AG10803 (cell line): ENCODE results near the gene RND3.

Experiments
- DNase-seq: peaks from one replicate; pipeline ENCODE4 v3.0.0; 2010; ENCODE audit warnings: low read depth
- H3K4me3 ChIP-seq: 2 replicates; pipeline ENCODE4 v1.5.1; 2011; ENCODE audit warnings: mild to moderate bottlenecking, low read length, control low read depth
- CTCF ChIP-seq: conservative IDR thresholded peaks from 2 replicates; pipeline ENCODE4 v1.5.1; 2011; ENCODE audit warnings: mild to moderate bottlenecking, low read length, control low read depth, inconsistent platforms

The RND3 gene

GRCh38 chr2:150465703-150466569, 21.5 kb downstream of the RND3 start:
- no peak overlapping the region for H3K4me3 ChIP-seq
- peak; percentile 16 for DNase-seq
- TF ChIP-seq CTCF = no peak

GRCh38 chr2:150464986-150465385, 22.5 kb downstream of the RND3 start:
- H3K4me3 ChIP-seq = no peak overlapping the region
- no peak for DNase-seq
- no peak for TF ChIP-seq CTCF

DNA sequence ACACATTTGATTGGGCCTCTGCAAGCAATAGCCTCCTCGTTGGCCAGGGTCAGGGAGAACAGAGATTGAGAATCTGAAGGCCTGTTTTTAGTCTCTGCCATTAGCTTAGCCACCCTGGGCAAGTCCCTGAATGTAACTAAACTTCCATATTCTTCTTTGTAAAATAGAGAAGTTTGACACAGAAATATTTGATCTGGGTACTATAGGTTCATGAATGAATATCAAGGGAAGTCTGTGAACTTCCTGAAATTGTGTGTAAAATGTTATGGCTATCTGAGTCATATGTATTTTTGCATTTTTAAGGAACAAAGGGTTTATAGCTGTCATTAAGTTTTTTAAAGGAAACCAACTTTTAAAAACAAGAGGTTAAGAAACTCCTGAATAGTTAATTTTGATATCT, 23.2 kb downstream of the RND3 start:
- DNase-seq = no peak
- H3K4me3 ChIP-seq = no peak overlapping the region
- no peak for TF ChIP-seq CTCF

- H3K4me3 ChIP-seq = no peak overlapping the region
- peak; percentile 35 for DNase-seq
- no peak for TF ChIP-seq CTCF
Measured at GRCh38 chr2:150462770-150463169, 24.7 kb downstream of the RND3 start.

GRCh38 chr2:150459281-150459680, 28.2 kb downstream of the RND3 start:
- DNase-seq = peak; percentile 94
- no peak overlapping the region for H3K4me3 ChIP-seq
- TF ChIP-seq CTCF = no peak

GRCh38 chr2:150450765-150451164, 36.7 kb downstream of the RND3 start:
- peak; percentile 11 for DNase-seq
- H3K4me3 ChIP-seq = no peak overlapping the region
- no peak for TF ChIP-seq CTCF

DNA sequence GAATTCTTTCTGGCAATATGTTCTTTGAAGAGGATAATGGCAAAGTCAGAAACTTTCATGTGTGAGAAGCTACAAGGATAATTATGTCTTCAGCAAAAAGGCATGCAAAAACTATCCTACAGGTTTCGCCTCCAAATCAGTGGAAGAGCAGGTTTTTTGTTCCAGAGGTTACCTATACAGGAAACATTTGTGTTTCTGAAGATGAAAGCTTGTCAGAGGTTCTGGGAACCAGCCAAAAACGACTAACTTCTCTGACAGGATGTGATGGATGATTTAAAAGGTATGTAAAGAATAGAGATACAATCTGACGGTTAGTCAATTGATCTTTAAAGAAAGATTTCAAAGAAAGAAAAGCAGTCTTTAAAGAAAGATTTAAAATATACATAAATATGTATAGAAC, 37.6 kb downstream of the RND3 start:
- no peak for DNase-seq
- no peak overlapping the region for H3K4me3 ChIP-seq
- TF ChIP-seq CTCF = no peak
